ENCODE results near the gene FGF1.

The FGF1 gene

GRCh38 chr5:142615948-142616347 lies 69.9 kb downstream of the FGF1 start:
- ChIA-PET POLR2A (interaction anchor here (1.0 kb wide), 1 partner anchor 30 kb away, joined by 3 read pairs; no protein-coding TSS in a partner anchor), CTCF (no interaction called here)
- no peak for TF ChIP-seq TARDBP (IDR thresholded peaks at IDR 0.05)
- TF ChIP-seq L3MBTL2 (conservative IDR thresholded peaks at IDR 0.05) = no peak
- no peak for TF ChIP-seq HDGF (IDR thresholded peaks at IDR 0.05; ENCODE audit: borderline replicate concordance)
- no peak for TF ChIP-seq SUZ12 (IDR thresholded peaks at IDR 0.05)
- TF ChIP-seq ARNT (IDR thresholded peaks at IDR 0.05) = no peak
- no peak for TF ChIP-seq SP1 (IDR thresholded peaks at IDR 0.05)
- TF ChIP-seq NFRKB (IDR thresholded peaks at IDR 0.05) = no peak
- TF ChIP-seq FOXA1 (IDR thresholded peaks at IDR 0.05) = no peak
- TF ChIP-seq FOXK2 (IDR thresholded peaks at IDR 0.05) = no peak
- TF ChIP-seq FOXM1 (IDR thresholded peaks at IDR 0.05; ENCODE audit: borderline replicate concordance) = no peak
- no peak for TF ChIP-seq ELF4 (IDR thresholded peaks at IDR 0.05)
- no peak for TF ChIP-seq PKNOX1 (IDR thresholded peaks at IDR 0.05)
- TF ChIP-seq CTBP1 (IDR thresholded peaks at IDR 0.05; ENCODE audit: borderline replicate concordance) = no peak
- TF ChIP-seq ZNF384 (IDR thresholded peaks at IDR 0.05) = no peak
- TF ChIP-seq BHLHE40 (IDR thresholded peaks at IDR 0.05; ENCODE audit: borderline replicate concordance) = no peak
- no peak for TF ChIP-seq LEF1 (IDR thresholded peaks at IDR 0.05; ENCODE audit: borderline replicate concordance)
- no peak for DNase-seq (ENCODE audit: extremely low spot score)

DNA sequence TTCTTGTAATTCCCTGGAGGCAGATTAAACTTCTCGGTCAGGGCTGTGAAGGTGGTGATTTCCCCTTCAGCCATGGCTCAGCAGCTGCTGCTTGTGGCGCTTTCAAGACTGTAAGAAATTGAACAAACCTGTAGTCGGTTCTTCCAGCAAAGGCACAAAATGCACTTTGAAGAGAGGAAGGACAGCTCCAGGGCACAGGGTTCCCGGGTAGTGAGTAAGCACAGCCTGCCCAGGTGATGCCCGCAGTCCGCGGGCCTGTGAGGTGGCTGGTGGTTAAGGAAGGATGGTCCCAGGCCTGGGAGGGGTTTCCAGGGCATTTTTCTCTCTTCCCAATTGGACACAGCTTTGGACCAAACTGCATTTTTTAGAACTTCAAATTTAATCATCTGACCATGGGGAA lies 71.8 kb downstream of the FGF1 start:
- ChIA-PET POLR2A (no interaction called here), CTCF (interaction anchor here (0.6 to 0.9 kb wide), 2 partner anchors 8 to 41 kb away, joined by 4 read pairs; no protein-coding TSS in a partner anchor)
- TF ChIP-seq FOXA1 (IDR thresholded peaks at IDR 0.05) (no peak), ZNF384 (IDR thresholded peaks at IDR 0.05) (no peak), FOXM1 (IDR thresholded peaks at IDR 0.05; ENCODE audit: borderline replicate concordance) (no peak), LEF1 (IDR thresholded peaks at IDR 0.05; ENCODE audit: borderline replicate concordance) (no peak), L3MBTL2 (conservative IDR thresholded peaks at IDR 0.05) (no peak), SP1 (IDR thresholded peaks at IDR 0.05) (no peak)
- no peak for DNase-seq (ENCODE audit: extremely low spot score)

- CTCF ChIA-PET = no interaction called here
- no peak for DNase-seq (ENCODE audit: extremely low spot score)
- POLR2A ChIA-PET = no interaction called here
- no peak for TF ChIP-seq ELF4 (IDR thresholded peaks at IDR 0.05)
- TF ChIP-seq LEF1 (IDR thresholded peaks at IDR 0.05; ENCODE audit: borderline replicate concordance) = no peak
- no peak for TF ChIP-seq SP1 (IDR thresholded peaks at IDR 0.05)
- TF ChIP-seq PKNOX1 (IDR thresholded peaks at IDR 0.05) = no peak
- TF ChIP-seq BHLHE40 (IDR thresholded peaks at IDR 0.05; ENCODE audit: borderline replicate concordance) = no peak
- no peak for TF ChIP-seq CTBP1 (IDR thresholded peaks at IDR 0.05; ENCODE audit: borderline replicate concordance)
- TF ChIP-seq L3MBTL2 (conservative IDR thresholded peaks at IDR 0.05) = no peak
- TF ChIP-seq SUZ12 (IDR thresholded peaks at IDR 0.05) = no peak
- no peak for TF ChIP-seq TARDBP (IDR thresholded peaks at IDR 0.05)
- TF ChIP-seq NFRKB (IDR thresholded peaks at IDR 0.05) = no peak
- TF ChIP-seq FOXA1 (IDR thresholded peaks at IDR 0.05) = no peak
- TF ChIP-seq FOXK2 (IDR thresholded peaks at IDR 0.05) = no peak
- TF ChIP-seq FOXM1 (IDR thresholded peaks at IDR 0.05; ENCODE audit: borderline replicate concordance) = no peak
- no peak for TF ChIP-seq ARNT (IDR thresholded peaks at IDR 0.05)
- TF ChIP-seq HDGF (IDR thresholded peaks at IDR 0.05; ENCODE audit: borderline replicate concordance) = no peak
- TF ChIP-seq ZNF384 (IDR thresholded peaks at IDR 0.05) = no peak
Observed at GRCh38 chr5:142613271-142613671, 72.6 kb downstream of the FGF1 start.

- TF ChIP-seq BHLHE40 (IDR thresholded peaks at IDR 0.05; ENCODE audit: borderline replicate concordance) (no peak), FOXA1 (IDR thresholded peaks at IDR 0.05) (no peak), L3MBTL2 (conservative IDR thresholded peaks at IDR 0.05) (no peak), SP1 (IDR thresholded peaks at IDR 0.05) (no peak), HDGF (IDR thresholded peaks at IDR 0.05; ENCODE audit: borderline replicate concordance) (no peak), TARDBP (IDR thresholded peaks at IDR 0.05) (no peak), ELF4 (IDR thresholded peaks at IDR 0.05) (no peak), LEF1 (IDR thresholded peaks at IDR 0.05; ENCODE audit: borderline replicate concordance) (no peak), NFRKB (IDR thresholded peaks at IDR 0.05) (no peak), SUZ12 (IDR thresholded peaks at IDR 0.05) (no peak), FOXM1 (IDR thresholded peaks at IDR 0.05; ENCODE audit: borderline replicate concordance) (no peak), ZNF384 (IDR thresholded peaks at IDR 0.05) (no peak), FOXK2 (IDR thresholded peaks at IDR 0.05) (no peak), PKNOX1 (IDR thresholded peaks at IDR 0.05) (no peak), ARNT (IDR thresholded peaks at IDR 0.05) (no peak), CTBP1 (IDR thresholded peaks at IDR 0.05; ENCODE audit: borderline replicate concordance) (no peak)
- DNase-seq (ENCODE audit: extremely low spot score) = no peak
- ChIA-PET CTCF (interaction anchor here (0.6 to 4.0 kb wide), 7 partner anchors 10 to 104 kb away, joined by 3 to 21 read pairs (median 4); no protein-coding TSS in a partner anchor), POLR2A (no interaction called here)
Observed at GRCh38 chr5:142612494-142613270, 73.2 kb downstream of the FGF1 start.

DNA sequence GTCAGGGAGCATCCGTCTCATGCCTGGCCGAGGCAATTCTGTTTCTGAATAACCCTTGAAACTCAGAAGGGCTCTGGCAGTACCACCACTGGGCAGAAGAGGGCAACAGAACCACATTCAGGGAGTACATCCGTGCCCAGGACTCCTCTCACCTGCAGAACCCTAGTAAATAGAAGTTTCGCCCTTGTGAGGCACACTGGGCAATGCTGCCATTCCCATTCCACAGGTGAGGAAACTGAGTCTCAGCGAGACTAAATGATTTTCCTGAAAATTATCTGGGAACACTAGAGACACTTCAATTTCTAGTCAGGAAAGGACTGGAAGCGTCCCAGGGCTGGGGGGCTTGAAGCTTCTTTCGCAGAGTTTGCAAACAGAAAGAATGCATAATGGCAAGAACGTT lies 74.7 kb downstream of the FGF1 start:
- peak; percentile 75 for DNase-seq (ENCODE audit: extremely low spot score)
- TF ChIP-seq L3MBTL2 (conservative IDR thresholded peaks at IDR 0.05) (no peak), NFRKB (IDR thresholded peaks at IDR 0.05) (no peak), SP1 (IDR thresholded peaks at IDR 0.05) (no peak), LEF1 (IDR thresholded peaks at IDR 0.05; ENCODE audit: borderline replicate concordance) (no peak), TARDBP (IDR thresholded peaks at IDR 0.05) (no peak), ZNF384 (IDR thresholded peaks at IDR 0.05) (no peak), FOXA1 (IDR thresholded peaks at IDR 0.05) (no peak), FOXK2 (IDR thresholded peaks at IDR 0.05) (no peak)
- ChIA-PET CTCF (interaction anchor here (0.8 to 4.0 kb wide), 12 partner anchors 8 to 277 kb away, joined by 3 to 21 read pairs (median 4); no protein-coding TSS in a partner anchor), POLR2A (no interaction called here)
